Activated naive CD8-positive, alpha-beta T cell treated with anti-CD3 and anti-CD28 coated beads, Interleukin-2, amount 10 ng/mL, durations not matched to agents 7 days and 5 days (primary cell): Measurements from ENCODE around the gene MCM9. TPM values are rescaled to one million over a fixed set of nuclear protein-coding genes. Genes with fewer than 3 reads are reported as not detected.

Experiments
- ATAC-seq: fragments of 150-1000 bp; cut with Tn5 transposase; one replicate; pipeline ENCODE4 v1.10.0; 2021; ENCODE audit warnings: low read depth, moderate library complexity
- POLR2A ChIA-PET: fragments of 350-600 bp; sonication (Branson Sonifier 250); formaldehyde crosslinking; loops from one replicate; lab custom pipeline; 2021; ENCODE audit warnings: antibody characterized with exemption; lab: Charles Lee
- DNase-seq: peaks from one replicate; pipeline ENCODE4 v3.0.0; 2021
- H3K27ac Mint-ChIP-seq: one replicate; pipeline ENCODE4 v1.8.0; 2022; ENCODE audit warnings: mild to moderate bottlenecking, mixed read lengths
- H3K27me3 Mint-ChIP-seq: one replicate; pipeline ENCODE4 v1.8.0; 2022; ENCODE audit warnings: mild to moderate bottlenecking, moderate library complexity, mixed read lengths
- H3K36me3 Mint-ChIP-seq: one replicate; pipeline ENCODE4 v1.8.0; 2021; ENCODE audit warnings: mild to moderate bottlenecking, mixed read lengths
- H3K4me1 Mint-ChIP-seq: one replicate; pipeline ENCODE4 v1.8.0; 2021; ENCODE audit warnings: mixed read lengths
- H3K4me3 Mint-ChIP-seq: one replicate; pipeline ENCODE4 v1.8.0; 2022; ENCODE audit warnings: mild to moderate bottlenecking, moderate library complexity, mixed read lengths
- H3K9me3 Mint-ChIP-seq: one replicate; pipeline ENCODE4 v1.8.0; 2021; ENCODE audit warnings: mixed read lengths
- total RNA-seq, 2 experiments: library from RNA; stranded (reverse); gene quantifications; one replicate each; pipeline ENCODE4 v1.2.3, GENCODE V29; 2021

Gene MCM9
- total RNA-seq, 2 experiments from 2014 or later: 22.8 to 25.1 TPM

DNA sequence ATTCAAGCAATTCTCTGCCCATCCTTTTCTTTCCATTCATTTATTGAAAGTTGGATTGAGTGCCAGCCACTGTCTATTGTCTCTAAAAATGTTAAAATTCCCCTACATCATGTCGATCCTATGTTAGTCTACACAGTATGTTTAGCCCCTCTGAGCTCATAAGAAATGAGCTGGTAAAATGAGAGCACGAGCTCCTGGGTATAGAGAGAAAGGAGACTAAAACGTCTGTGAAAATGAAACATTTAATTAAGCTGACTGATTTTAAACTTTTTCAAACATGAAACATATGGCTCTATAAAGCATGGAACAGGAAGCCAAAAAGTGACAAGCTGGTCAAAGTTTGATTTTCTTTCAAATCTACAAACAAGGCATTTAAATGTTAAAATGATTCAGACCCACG, 145.0 kb downstream of the MCM9 start:
- no peak overlapping the region for H3K27ac Mint-ChIP-seq
- peaks cover 10% of the 10 kb centered on the region for H3K4me1 Mint-ChIP-seq
- peaks cover 13% of the 10 kb centered on the region for H3K36me3 Mint-ChIP-seq
- H3K9me3 Mint-ChIP-seq: peaks cover 12% of the 10 kb centered on the region
- no peaks in the 10 kb centered on the region for H3K27me3 Mint-ChIP-seq
- no peak overlapping the region for H3K4me3 Mint-ChIP-seq
- ATAC-seq (no peak), DNase-seq (no peak)
- POLR2A ChIA-PET: no interaction called here

DNA sequence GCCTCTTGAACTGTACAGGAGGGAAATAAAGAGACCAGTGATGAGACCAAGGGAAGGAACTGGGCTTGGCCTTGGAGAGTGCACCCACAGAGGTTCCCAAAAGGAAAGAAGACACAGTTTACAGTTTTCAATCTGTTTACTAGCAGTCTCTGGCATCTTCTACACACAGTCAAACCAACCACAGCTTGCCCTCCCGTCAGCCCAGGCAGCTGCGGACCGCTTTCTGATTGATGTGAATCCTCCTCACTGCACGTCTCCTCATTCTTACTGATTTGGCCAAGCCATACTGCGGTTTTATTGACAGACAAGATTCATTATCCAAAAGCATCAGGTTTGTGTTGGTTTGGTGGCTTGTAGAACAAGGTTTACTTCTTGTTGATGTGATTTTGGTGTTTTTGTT, 145.5 kb downstream of the MCM9 start:
- Mint-ChIP-seq H3K9me3 (peaks cover 12% of the 10 kb centered on the region), H3K4me3 (no peak overlapping the region), H3K27me3 (no peaks in the 10 kb centered on the region), H3K4me1 (peaks cover 10% of the 10 kb centered on the region), H3K36me3 (peaks cover 11% of the 10 kb centered on the region), H3K27ac (no peak overlapping the region)
- ATAC-seq (no peak), DNase-seq (no peak)
- POLR2A ChIA-PET: no interaction called here

DNA sequence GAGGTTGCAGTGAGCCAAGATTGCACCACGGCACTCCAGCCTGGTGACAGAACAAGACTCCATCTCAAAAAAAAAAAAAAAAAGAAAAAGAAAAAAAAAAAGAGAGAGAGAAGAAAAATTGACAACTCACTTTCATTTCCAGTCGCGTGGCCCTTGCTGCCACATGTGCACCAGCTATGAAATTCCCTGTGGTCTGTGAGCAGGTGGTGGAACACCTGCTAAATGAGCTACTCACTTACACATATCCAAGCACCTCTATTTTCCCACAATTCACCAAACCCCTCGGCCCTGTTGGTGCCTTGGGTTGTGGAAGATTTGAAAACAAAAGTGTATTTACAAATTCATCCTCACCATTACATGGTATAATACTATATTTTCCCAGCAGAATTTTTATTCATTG, 146.3 kb downstream of the MCM9 start:
- Mint-ChIP-seq H3K4me1 (peaks cover 10% of the 10 kb centered on the region), H3K36me3 (peaks cover 9% of the 10 kb centered on the region), H3K27ac (no peak overlapping the region), H3K4me3 (no peak overlapping the region), H3K27me3 (no peaks in the 10 kb centered on the region), H3K9me3 (peaks cover 11% of the 10 kb centered on the region)
- POLR2A ChIA-PET: interaction anchor here (0.7 kb wide), 1 partner anchor 106 kb away, joined by 3 read pairs; no protein-coding TSS in a partner anchor
- DNase-seq (no peak), ATAC-seq (no peak)

DNA sequence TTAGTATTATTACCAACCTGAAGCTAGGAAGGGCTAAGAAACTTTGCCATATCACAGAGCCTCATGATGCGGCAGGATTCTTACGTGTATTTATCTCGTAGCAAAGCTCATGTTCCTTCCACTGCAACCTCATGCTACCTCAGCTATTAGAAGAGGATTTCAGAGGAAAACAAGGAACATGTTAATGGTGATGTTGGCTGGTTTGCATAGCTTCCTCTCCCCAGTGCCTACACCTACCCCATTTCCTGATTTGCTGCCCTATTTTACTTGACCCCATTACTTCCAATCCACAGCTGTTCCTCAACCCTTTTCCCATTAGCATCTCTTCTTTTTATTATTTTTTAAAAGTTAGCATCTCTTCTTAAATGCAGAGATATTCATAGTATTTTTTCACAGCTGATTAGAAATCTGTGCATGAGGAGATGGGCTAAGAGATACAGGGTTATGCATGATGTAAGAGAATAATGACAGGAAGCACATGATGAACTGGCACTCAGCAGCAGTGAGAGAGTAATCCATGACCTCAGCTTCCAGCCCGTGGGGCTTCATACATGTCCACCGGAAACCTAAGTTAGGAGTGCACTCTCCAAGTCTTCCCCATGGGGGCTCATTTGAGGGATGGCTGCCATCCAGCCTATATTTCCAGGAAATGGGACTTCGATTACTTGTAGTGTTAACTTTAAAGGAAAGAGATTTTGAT, 147.1 kb downstream of the MCM9 start:
- no peak overlapping the region for H3K4me3 Mint-ChIP-seq
- peak overlapping the region; percentile 15 for H3K27ac Mint-ChIP-seq
- no peaks in the 10 kb centered on the region for H3K27me3 Mint-ChIP-seq
- ATAC-seq (peak; percentile 84), DNase-seq (no peak)
- peaks cover 7% of the 10 kb centered on the region for H3K36me3 Mint-ChIP-seq
- peaks cover 9% of the 10 kb centered on the region for H3K9me3 Mint-ChIP-seq
- POLR2A ChIA-PET: interaction anchor here (0.7 to 1.0 kb wide), 2 partner anchors 8 to 19 kb away, joined by 3 read pairs; no protein-coding TSS in a partner anchor
- H3K4me1 Mint-ChIP-seq: peaks cover 10% of the 10 kb centered on the region

DNA sequence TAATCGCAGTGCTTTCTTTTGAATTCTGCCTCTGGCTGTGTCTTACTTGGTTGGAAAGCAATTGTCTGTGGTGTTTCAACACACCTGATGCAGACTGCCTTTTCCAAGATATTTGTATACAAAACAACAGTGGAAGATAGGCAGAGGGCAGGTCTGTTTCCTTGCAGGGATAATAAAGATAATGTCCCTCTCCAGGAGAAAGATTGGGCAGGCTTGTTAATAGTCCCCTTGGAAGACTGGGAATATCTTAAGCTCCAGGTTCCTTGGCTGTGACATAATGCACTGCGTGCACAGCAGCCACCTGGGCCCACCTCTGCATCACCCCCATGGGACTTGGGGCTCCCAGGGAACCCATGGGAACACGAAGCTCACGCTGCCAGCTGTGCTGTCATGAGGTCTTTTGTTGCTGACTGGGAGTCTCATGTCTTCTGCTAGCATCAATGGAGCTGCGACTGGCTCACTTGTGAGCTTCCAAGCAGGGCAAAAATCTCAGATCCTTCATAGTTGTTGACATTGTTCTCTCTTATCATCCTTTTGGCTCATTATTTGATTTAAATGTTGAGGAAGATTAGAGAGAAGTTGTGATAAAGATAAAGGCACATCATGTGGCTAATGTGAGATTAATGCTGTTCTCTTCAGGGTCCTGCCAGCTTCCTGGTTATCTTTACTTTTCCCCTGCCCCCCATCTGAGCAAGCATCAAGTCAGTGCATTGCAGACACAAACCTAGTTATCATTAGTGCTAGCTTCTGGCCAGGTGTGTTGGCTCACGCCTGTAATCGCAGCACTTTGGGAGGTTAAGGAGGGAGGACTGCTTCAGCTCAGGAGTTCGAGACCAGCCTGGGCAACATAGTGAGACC, 148.1 kb downstream of the MCM9 start:
- Mint-ChIP-seq H3K27ac (no peak overlapping the region), H3K4me1 (peaks cover 10% of the 10 kb centered on the region), H3K27me3 (no peaks in the 10 kb centered on the region), H3K4me3 (no peak overlapping the region), H3K9me3 (peaks cover 4% of the 10 kb centered on the region), H3K36me3 (peaks cover 4% of the 10 kb centered on the region)
- ATAC-seq (no peak), DNase-seq (no peak)
- POLR2A ChIA-PET: interaction anchor here (1.0 kb wide), 1 partner anchor 18 kb away, joined by 3 read pairs; no protein-coding TSS in a partner anchor

DNA sequence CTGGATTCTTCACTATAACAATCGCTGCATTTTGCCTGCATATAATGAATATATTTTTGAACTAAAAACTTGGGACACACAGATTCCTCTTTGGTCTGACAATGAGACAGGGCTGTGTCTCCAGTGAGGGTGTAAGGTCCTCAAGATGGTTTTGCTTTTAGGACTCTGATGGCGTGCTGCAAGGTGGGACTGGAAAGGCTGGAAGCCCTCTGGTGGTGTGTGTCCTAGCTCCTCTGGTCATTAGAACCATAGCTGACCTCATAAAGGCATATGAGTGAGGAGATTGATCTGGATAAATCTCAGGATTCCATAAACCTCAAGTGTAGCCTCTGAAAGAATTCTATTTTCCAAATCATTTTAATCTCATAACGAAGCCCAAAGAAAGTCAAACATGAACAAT, 149.4 kb downstream of the MCM9 start:
- Mint-ChIP-seq H3K9me3 (no peaks in the 10 kb centered on the region), H3K36me3 (no peaks in the 10 kb centered on the region), H3K4me3 (no peak overlapping the region), H3K27ac (no peak overlapping the region), H3K27me3 (no peaks in the 10 kb centered on the region), H3K4me1 (peaks cover 8% of the 10 kb centered on the region)
- POLR2A ChIA-PET: no interaction called here
- ATAC-seq (no peak), DNase-seq (no peak)

DNA sequence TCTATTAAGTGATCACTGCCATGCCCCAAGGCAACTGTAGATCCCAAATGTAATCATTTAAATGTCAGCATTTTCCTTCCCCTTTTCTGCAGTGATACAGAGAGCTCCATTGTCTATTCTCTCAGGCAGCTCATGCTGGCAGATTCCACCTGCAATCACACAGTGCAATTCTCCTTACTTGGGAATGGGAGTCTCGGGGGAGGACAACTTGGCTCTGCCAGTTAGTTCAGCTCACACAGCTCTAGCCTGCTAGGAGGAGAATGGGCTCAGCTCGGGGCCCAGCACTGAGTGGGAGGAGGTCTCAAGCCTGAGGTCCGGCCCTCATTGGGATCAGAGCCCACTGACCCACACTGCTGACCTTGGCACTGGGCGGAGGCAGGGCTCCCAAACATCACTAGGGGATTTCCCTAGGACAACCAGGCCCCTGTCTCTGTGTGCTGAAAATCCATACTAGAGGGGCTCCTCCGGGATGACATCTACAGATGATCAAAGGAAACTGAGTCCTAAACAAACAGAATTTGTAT, 150.3 kb downstream of the MCM9 start:
- DNase-seq: no peak
- H3K27ac Mint-ChIP-seq: no peak overlapping the region
- POLR2A ChIA-PET: interaction anchor here (0.6 kb wide), 1 partner anchor 109 kb away, joined by 3 read pairs; no protein-coding TSS in a partner anchor
- H3K4me3 Mint-ChIP-seq: no peak overlapping the region
- H3K9me3 Mint-ChIP-seq: no peaks in the 10 kb centered on the region
- peaks cover 2% of the 10 kb centered on the region for H3K27me3 Mint-ChIP-seq
- no peaks in the 10 kb centered on the region for H3K36me3 Mint-ChIP-seq
- no peak for ATAC-seq
- H3K4me1 Mint-ChIP-seq: peaks cover 11% of the 10 kb centered on the region

DNA sequence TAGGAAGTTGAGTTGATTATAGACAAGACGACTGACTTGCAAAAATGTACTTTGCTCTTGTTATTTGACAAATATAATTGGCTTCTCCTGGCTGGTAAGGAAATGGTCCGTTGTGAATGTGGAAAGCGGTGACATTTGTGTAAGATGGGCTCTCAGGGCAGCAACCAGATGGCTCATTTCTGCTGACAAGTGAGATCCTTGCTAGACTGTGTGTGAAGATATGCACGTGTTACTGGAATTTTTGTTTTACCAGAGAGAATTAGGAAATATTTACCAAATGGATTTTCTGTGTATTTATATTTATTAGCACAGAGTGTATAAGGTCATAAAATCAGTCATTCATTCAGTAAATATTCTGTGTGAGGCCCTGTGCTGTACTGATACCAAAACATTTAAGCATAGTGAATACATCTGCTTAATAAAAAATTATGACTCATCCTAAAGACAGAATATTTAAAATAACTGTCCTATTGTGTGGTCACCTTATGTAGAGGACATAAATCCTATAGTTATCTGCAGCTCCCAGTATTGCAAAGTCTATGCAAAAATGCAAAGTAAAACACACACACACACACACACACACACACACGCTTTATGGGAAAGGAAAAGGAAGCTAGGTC, 150.9 kb downstream of the MCM9 start:
- H3K27ac Mint-ChIP-seq: no peak overlapping the region
- DNase-seq: no peak
- no peak for ATAC-seq
- POLR2A ChIA-PET: interaction anchor here (0.6 kb wide), 1 partner anchor 109 kb away, joined by 3 read pairs; no protein-coding TSS in a partner anchor
- H3K27me3 Mint-ChIP-seq: peaks cover 2% of the 10 kb centered on the region
- H3K9me3 Mint-ChIP-seq: no peaks in the 10 kb centered on the region
- no peak overlapping the region for H3K4me3 Mint-ChIP-seq
- peaks cover 11% of the 10 kb centered on the region for H3K4me1 Mint-ChIP-seq
- H3K36me3 Mint-ChIP-seq: no peaks in the 10 kb centered on the region

DNA sequence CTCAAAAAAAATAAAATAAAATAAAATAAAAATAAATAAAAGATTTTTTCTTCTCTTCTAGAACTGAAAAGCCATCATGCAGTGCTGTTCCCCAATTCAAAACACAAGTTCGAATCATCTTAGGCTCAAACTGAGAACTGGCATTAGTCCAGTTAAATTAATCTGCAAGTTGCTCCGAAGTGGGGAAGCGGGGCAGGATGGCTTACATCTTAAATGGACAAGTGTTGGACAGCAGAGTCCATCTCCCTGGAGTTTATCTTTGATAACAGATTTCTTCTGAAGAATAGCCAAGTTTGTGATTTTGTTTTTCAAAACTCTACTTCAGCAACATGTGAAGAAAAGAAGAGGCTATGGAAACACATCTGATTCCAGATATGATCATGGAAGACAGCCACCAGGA, 152.3 kb downstream of the MCM9 start:
- H3K4me1 Mint-ChIP-seq: peaks cover 5% of the 10 kb centered on the region
- DNase-seq (no peak), ATAC-seq (no peak)
- H3K36me3 Mint-ChIP-seq: no peaks in the 10 kb centered on the region
- no peak overlapping the region for H3K27ac Mint-ChIP-seq
- no peak overlapping the region for H3K4me3 Mint-ChIP-seq
- H3K27me3 Mint-ChIP-seq: peaks cover 2% of the 10 kb centered on the region
- POLR2A ChIA-PET: no interaction called here
- H3K9me3 Mint-ChIP-seq: no peaks in the 10 kb centered on the region

DNA sequence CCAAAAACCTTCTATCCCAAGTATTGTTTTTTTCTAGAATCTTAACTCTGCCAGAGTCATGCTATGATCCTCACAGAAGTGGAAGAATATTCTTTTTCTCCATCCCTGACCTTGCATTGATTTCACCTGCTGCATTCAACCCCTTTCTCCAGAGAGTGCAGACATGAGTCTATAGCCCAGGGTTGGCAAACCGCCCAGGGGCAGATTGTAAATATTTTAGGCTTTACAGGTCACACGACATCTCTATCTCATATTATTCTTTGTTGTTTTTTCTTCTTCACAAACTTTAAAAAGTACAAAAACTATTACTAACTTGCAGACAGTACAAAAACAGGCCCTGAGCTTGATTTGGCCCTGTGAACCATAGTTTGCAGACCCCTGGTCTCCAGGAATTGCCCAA, 153.1 kb downstream of the MCM9 start:
- H3K4me1 Mint-ChIP-seq: peaks cover 10% of the 10 kb centered on the region
- no peaks in the 10 kb centered on the region for H3K9me3 Mint-ChIP-seq
- POLR2A ChIA-PET: no interaction called here
- peaks cover 2% of the 10 kb centered on the region for H3K27me3 Mint-ChIP-seq
- DNase-seq (no peak), ATAC-seq (no peak)
- H3K36me3 Mint-ChIP-seq: no peaks in the 10 kb centered on the region
- no peak overlapping the region for H3K27ac Mint-ChIP-seq
- H3K4me3 Mint-ChIP-seq: no peak overlapping the region

DNA sequence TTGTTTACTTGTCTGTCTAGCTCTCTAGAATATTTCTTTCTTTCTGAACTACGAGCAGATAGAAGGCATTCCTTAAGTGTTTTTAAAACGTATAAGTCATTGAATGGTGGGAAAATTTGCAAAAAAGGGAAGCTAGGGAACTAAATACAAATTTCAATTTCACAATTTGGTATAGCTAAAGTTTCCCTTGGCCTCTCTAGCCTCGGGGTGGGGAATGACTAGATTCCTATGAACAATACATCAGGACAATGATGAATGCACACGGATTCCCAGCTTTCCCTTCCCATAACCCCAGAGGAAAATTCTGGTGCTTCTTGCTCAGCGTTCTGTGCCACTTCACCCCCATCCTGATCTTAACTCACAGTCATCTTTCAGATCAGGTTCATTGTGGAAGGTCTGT, 154.3 kb downstream of the MCM9 start:
- Mint-ChIP-seq H3K27ac (no peak overlapping the region), H3K4me1 (peaks cover 15% of the 10 kb centered on the region), H3K36me3 (no peaks in the 10 kb centered on the region), H3K4me3 (no peak overlapping the region), H3K27me3 (peaks cover 2% of the 10 kb centered on the region), H3K9me3 (no peaks in the 10 kb centered on the region)
- POLR2A ChIA-PET: interaction anchor here (1.0 kb wide), 1 partner anchor 71 kb away, joined by 3 read pairs; no protein-coding TSS in a partner anchor
- DNase-seq (no peak), ATAC-seq (no peak)

DNA sequence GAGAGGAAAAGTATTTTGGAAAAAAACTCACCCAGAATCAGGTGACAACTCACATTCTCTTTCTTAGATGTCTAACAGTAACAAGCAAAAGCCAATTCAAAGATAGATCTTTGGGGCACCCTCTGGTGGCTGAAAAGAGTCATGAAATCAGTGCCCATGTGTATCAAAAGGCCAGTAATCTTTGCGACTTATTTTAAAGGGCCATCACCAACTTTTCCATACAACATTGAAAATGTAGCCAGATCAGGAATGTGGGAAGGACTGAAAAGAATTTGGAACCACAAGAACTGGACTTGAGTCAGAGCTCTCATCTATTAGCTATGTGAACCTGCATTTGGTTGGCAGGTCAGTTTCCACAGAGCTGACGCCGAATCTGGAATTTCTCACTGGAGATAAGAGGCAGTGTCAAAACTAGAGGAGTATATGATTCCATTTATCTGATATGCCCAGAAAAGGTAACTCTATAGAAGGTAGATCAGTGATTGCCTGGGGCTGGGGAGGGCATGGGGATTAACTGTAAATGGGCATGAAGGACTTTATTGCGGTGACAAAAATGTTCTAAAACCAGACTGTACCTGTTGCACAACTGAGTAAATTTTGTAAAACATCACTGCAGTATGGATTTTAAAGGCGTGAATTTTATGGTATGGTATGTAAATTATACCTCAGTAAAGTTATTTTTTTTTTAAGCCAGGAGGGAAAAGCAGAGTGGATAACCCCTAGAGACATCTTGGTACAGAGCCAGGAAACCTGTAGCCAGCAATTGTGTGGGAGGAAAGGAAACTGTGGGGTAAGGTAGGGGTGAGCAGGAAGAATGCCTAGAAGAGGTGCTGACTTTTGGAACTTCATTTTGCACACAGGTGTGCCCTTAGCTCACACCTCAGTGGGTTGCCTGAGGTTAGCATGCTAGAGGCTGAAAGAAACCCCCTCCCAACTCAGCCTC, 158.1 kb downstream of the MCM9 start:
- DNase-seq: no peak
- no peaks in the 10 kb centered on the region for H3K9me3 Mint-ChIP-seq
- ATAC-seq: peak; percentile 79
- no peak overlapping the region for H3K4me3 Mint-ChIP-seq
- no peak overlapping the region for H3K27ac Mint-ChIP-seq
- H3K27me3 Mint-ChIP-seq: peaks cover 2% of the 10 kb centered on the region
- peaks cover 15% of the 10 kb centered on the region for H3K4me1 Mint-ChIP-seq
- H3K36me3 Mint-ChIP-seq: no peaks in the 10 kb centered on the region
- POLR2A ChIA-PET: no interaction called here
